Measurements from ENCODE around the gene CEP85L.

Gene CEP85L

GRCh38 chr6:118677193-118677592, 25.8 kb upstream of the CEP85L start:
- no peaks in the 10 kb centered on the region for H3K9me3 ChIP-seq
- TF ChIP-seq CTCF (IDR thresholded peaks at IDR 0.05), result no peak
- no peaks in the 10 kb centered on the region for H3K36me3 ChIP-seq
- no peak for DNase-seq
- no peaks in the 10 kb centered on the region for H3K4me1 ChIP-seq
- intact Hi-C loops (cut with DNase I; ENCODE audit: low total_unique reads), result no loop called here
- H3K27me3 ChIP-seq, result no peaks in the 10 kb centered on the region
- H3K4me3 ChIP-seq, result no peak overlapping the region
- H3K27ac ChIP-seq, result no peak overlapping the region

GRCh38 chr6:118675225-118675624, 23.8 kb upstream of the CEP85L start:
- TF ChIP-seq CTCF (IDR thresholded peaks at IDR 0.05), result no peak
- intact Hi-C loops (cut with DNase I; ENCODE audit: low total_unique reads), result no loop called here
- Histone ChIP-seq H3K4me3 (no peak overlapping the region), H3K4me1 (no peaks in the 10 kb centered on the region), H3K27me3 (no peaks in the 10 kb centered on the region), H3K27ac (no peak overlapping the region), H3K9me3 (no peaks in the 10 kb centered on the region), H3K36me3 (no peaks in the 10 kb centered on the region)
- DNase-seq, result no peak

- DNase-seq, result no peak
- intact Hi-C loops (cut with DNase I; ENCODE audit: low total_unique reads), result no loop called here
- no peak for TF ChIP-seq CTCF (IDR thresholded peaks at IDR 0.05)
- Histone ChIP-seq H3K27me3 (no peaks in the 10 kb centered on the region), H3K4me1 (no peaks in the 10 kb centered on the region), H3K36me3 (no peaks in the 10 kb centered on the region), H3K9me3 (no peaks in the 10 kb centered on the region), H3K27ac (no peak overlapping the region), H3K4me3 (no peak overlapping the region)
Measured at GRCh38 chr6:118674772-118675171, 23.4 kb upstream of the CEP85L start.

GRCh38 chr6:118672678-118673077, 21.3 kb upstream of the CEP85L start:
- no peak overlapping the region for H3K27ac ChIP-seq
- DNase-seq, result no peak
- intact Hi-C loops (cut with DNase I; ENCODE audit: low total_unique reads), result no loop called here

GRCh38 chr6:118669561-118669960, 18.2 kb upstream of the CEP85L start:
- intact Hi-C loops (cut with DNase I; ENCODE audit: low total_unique reads), result no loop called here
- H3K27ac ChIP-seq, result no peak overlapping the region
- no peaks in the 10 kb centered on the region for H3K27me3 ChIP-seq
- TF ChIP-seq CTCF (IDR thresholded peaks at IDR 0.05), result no peak
- DNase-seq, result no peak
- H3K4me1 ChIP-seq, result no peaks in the 10 kb centered on the region
- no peaks in the 10 kb centered on the region for H3K36me3 ChIP-seq
- no peak overlapping the region for H3K4me3 ChIP-seq
- H3K9me3 ChIP-seq, result no peaks in the 10 kb centered on the region

More at GRCh38 chr6:118672678-118673077, 21.3 kb upstream of the CEP85L start:
- TF ChIP-seq CTCF (IDR thresholded peaks at IDR 0.05), result no peak
- Histone ChIP-seq H3K9me3 (no peaks in the 10 kb centered on the region), H3K36me3 (no peaks in the 10 kb centered on the region), H3K27me3 (no peaks in the 10 kb centered on the region), H3K4me3 (no peak overlapping the region), H3K4me1 (no peaks in the 10 kb centered on the region)

- intact Hi-C loops (cut with DNase I; ENCODE audit: low total_unique reads), result no loop called here
- no peak for DNase-seq
- TF ChIP-seq CTCF (IDR thresholded peaks at IDR 0.05), result no peak
- Histone ChIP-seq H3K4me3 (no peak overlapping the region), H3K27me3 (no peaks in the 10 kb centered on the region), H3K9me3 (no peaks in the 10 kb centered on the region), H3K27ac (no peak overlapping the region), H3K36me3 (no peaks in the 10 kb centered on the region), H3K4me1 (no peaks in the 10 kb centered on the region)
Measured at GRCh38 chr6:118668761-118669385, 17.5 kb upstream of the CEP85L start.
